ENCODE data around the gene GPC3.

The GPC3 gene

GRCh38 chrX:133681897-133682296, 303.5 kb downstream of the GPC3 start:
- DNase-seq (ENCODE audit: low spot score) = no peak

- DNase-seq (ENCODE audit: low spot score) = no peak
These were observed 304.0 kb downstream of the GPC3 start for GRCh38 chrX:133681421-133681820.

GRCh38 chrX:133677123-133678063, 308.0 kb downstream of the GPC3 start:
- no peak for DNase-seq (ENCODE audit: low spot score)

GRCh38 chrX:133676344-133677122, 308.9 kb downstream of the GPC3 start:
- DNase-seq (ENCODE audit: low spot score) = no peak

- DNase-seq (ENCODE audit: low spot score) = peak; percentile 77
These were observed 310.5 kb downstream of the GPC3 start for GRCh38 chrX:133674726-133675470.

- peak; percentile 50 for DNase-seq (ENCODE audit: low spot score)
These were observed 315.0 kb downstream of the GPC3 start for GRCh38 chrX:133670383-133670782.

- DNase-seq (ENCODE audit: low spot score) = no peak
These were observed 316.2 kb downstream of the GPC3 start for GRCh38 chrX:133669214-133669613.

GRCh38 chrX:133668225-133668931, 317.0 kb downstream of the GPC3 start:
- no peak for DNase-seq (ENCODE audit: low spot score)

- no peak for DNase-seq (ENCODE audit: low spot score)
These were observed 319.1 kb downstream of the GPC3 start for GRCh38 chrX:133666256-133666655.

GRCh38 chrX:133661962-133662839, 323.2 kb downstream of the GPC3 start:
- DNase-seq (ENCODE audit: low spot score) = no peak

GRCh38 chrX:133660281-133660680, 325.1 kb downstream of the GPC3 start:
- peak; percentile 17 for DNase-seq (ENCODE audit: low spot score)

- DNase-seq (ENCODE audit: low spot score) = no peak
These were observed 327.0 kb downstream of the GPC3 start for GRCh38 chrX:133658293-133658911.

GRCh38 chrX:133655275-133656265, 329.8 kb downstream of the GPC3 start:
- DNase-seq (ENCODE audit: low spot score) = no peak

GRCh38 chrX:133654811-133655210, 330.6 kb downstream of the GPC3 start:
- no peak for DNase-seq (ENCODE audit: low spot score)

GRCh38 chrX:133653358-133653757, 332.0 kb downstream of the GPC3 start:
- DNase-seq (ENCODE audit: low spot score) = no peak

- no peak for DNase-seq (ENCODE audit: low spot score)
These were observed 333.2 kb downstream of the GPC3 start for GRCh38 chrX:133652185-133652584.

GRCh38 chrX:133650239-133650638, 335.2 kb downstream of the GPC3 start:
- no peak for DNase-seq (ENCODE audit: low spot score)

GRCh38 chrX:133649651-133650050, 335.7 kb downstream of the GPC3 start:
- DNase-seq (ENCODE audit: low spot score) = no peak

- no peak for DNase-seq (ENCODE audit: low spot score)
These were observed 336.8 kb downstream of the GPC3 start for GRCh38 chrX:133648594-133648993.

Data from COLO829 (cell line).